ENCODE data around the gene FNBP1.

FNBP1 gene

DNA sequence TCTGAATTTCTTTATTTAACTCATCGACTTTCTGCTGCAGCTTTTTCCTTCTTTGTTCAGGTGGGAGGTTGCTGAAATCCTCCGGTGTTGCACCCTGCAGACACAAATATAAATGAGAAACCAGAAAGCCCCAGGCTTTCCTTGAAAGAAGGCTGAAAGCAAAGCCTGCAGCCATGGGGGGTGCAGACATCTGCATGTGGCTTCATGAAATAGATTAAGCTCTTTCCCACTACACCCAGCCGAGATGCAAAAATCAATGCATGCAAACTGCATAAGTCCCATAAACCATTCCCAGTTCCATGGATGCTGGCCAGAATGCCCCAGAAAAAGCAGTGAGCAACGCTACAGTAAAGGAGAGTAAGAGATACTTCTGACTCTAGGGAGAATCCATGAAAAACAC is 134.1 kb downstream of the FNBP1 start:
- no peak for TF ChIP-seq ZNF112 (tag by site-specific recombination; IDR thresholded peaks at IDR 0.05)
- TF ChIP-seq ZIC2 (tag by site-specific recombination; IDR thresholded peaks at IDR 0.05) = 0 out of 2 replicates have a peak, but pooled peaks have one; percentile 32
- no peak for TF ChIP-seq ZNF423 (tag by site-specific recombination; IDR thresholded peaks at IDR 0.05)
- TF ChIP-seq, protein P1, sequence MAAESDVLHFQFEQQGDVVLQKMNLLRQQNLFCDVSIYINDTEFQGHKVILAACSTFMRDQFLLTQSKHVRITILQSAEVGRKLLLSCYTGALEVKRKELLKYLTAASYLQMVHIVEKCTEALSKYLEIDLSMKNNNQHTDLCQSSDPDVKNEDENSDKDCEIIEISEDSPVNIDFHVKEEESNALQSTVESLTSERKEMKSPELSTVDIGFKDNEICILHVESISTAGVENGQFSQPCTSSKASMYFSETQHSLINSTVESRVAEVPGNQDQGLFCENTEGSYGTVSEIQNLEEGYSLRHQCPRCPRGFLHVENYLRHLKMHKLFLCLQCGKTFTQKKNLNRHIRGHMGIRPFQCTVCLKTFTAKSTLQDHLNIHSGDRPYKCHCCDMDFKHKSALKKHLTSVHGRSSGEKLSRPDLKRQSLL (tag by site-specific recombination; IDR thresholded peaks at IDR 0.05) = no peak
- TF ChIP-seq, protein P2, sequence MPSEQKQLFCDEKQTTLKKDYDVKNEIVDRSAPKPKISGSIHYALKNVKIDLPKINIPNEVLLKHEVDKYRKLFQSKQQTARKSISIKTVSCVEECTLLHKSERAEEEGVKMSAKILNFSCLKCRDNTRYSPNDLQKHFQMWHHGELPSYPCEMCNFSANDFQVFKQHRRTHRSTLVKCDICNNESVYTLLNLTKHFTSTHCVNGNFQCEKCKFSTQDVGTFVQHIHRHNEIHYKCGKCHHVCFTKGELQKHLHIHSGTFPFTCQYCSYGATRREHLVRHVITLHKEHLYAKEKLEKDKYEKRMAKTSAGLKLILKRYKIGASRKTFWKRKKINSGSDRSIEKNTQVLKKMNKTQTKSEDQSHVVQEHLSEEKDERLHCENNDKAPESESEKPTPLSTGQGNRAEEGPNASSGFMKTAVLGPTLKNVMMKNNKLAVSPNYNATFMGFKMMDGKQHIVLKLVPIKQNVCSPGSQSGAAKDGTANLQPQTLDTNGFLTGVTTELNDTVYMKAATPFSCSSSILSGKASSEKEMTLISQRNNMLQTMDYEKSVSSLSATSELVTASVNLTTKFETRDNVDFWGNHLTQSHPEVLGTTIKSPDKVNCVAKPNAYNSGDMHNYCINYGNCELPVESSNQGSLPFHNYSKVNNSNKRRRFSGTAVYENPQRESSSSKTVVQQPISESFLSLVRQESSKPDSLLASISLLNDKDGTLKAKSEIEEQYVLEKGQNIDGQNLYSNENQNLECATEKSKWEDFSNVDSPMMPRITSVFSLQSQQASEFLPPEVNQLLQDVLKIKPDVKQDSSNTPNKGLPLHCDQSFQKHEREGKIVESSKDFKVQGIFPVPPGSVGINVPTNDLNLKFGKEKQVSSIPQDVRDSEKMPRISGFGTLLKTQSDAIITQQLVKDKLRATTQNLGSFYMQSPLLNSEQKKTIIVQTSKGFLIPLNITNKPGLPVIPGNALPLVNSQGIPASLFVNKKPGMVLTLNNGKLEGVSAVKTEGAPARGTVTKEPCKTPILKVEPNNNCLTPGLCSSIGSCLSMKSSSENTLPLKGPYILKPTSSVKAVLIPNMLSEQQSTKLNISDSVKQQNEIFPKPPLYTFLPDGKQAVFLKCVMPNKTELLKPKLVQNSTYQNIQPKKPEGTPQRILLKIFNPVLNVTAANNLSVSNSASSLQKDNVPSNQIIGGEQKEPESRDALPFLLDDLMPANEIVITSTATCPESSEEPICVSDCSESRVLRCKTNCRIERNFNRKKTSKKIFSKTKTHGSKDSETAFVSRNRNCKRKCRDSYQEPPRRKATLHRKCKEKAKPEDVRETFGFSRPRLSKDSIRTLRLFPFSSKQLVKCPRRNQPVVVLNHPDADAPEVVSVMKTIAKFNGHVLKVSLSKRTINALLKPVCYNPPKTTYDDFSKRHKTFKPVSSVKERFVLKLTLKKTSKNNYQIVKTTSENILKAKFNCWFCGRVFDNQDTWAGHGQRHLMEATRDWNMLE (tag by site-specific recombination; conservative IDR thresholded peaks at IDR 0.05; ENCODE audit: low read depth) = no peak
- no peaks in the 10 kb centered on the region for H3K4me1 ChIP-seq (ENCODE audit: control insufficient read depth, insufficient read depth, low read length)
- H3K36me3 ChIP-seq (ENCODE audit: control insufficient read depth in 2 of 2, insufficient read depth in 1 of 2, low read length in 2 of 2) = peaks cover 3 to 24% of the 10 kb centered on the region in 2 experiments; a peak in 2 of 3 replicates
- POLR2A ChIA-PET = interaction anchor here (0.7 kb wide), 1 partner anchor 125 kb away, joined by 3 read pairs; no protein-coding TSS in a partner anchor
- H3K27ac ChIP-seq (ENCODE audit: extremely low read depth, low read depth, low read length) = no peak overlapping the region
- CTCF ChIA-PET = no interaction called here
- H3K4me3 ChIP-seq (ENCODE audit: low read depth, low read length) = no peak overlapping the region
- H3K9me3 ChIP-seq (ENCODE audit: control insufficient read depth, insufficient read depth, low read depth, low read length) = no peaks in the 10 kb centered on the region

DNA sequence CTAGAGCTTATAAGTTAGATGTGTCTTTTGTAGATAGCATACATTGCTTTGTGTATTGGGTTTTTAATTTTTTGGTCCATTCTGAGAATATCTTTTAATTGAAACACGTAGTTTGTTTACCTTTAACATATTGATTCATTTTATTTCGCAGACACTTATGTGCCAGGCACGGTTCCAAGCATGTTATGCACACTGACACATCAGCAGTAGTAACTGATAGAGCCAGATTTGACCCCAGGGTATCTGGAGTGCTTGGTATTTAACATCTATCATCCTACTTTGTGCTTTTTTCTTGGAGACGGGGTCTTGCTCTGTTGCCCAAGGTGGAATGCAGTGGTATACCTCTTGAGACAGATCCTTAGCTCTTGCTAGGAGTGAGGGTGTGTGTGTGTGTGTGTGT is 135.8 kb downstream of the FNBP1 start:
- TF ChIP-seq ZNF626 (tag by site-specific recombination; IDR thresholded peaks at IDR 0.05) (no peak), ZNF133 (tag by site-specific recombination; IDR thresholded peaks at IDR 0.05) (no peak), ZNF169 (tag by site-specific recombination; IDR thresholded peaks at IDR 0.05) (no peak), HOXA7 (CRISPR knock-in tag; IDR thresholded peaks at IDR 0.05; ENCODE audit: borderline replicate concordance) (no peak), ZNF621 (tag by site-specific recombination; IDR thresholded peaks at IDR 0.05) (no peak), ZEB2 (tag by site-specific recombination; IDR thresholded peaks at IDR 0.05) (no peak)
- TF ChIP-seq, protein P3, sequence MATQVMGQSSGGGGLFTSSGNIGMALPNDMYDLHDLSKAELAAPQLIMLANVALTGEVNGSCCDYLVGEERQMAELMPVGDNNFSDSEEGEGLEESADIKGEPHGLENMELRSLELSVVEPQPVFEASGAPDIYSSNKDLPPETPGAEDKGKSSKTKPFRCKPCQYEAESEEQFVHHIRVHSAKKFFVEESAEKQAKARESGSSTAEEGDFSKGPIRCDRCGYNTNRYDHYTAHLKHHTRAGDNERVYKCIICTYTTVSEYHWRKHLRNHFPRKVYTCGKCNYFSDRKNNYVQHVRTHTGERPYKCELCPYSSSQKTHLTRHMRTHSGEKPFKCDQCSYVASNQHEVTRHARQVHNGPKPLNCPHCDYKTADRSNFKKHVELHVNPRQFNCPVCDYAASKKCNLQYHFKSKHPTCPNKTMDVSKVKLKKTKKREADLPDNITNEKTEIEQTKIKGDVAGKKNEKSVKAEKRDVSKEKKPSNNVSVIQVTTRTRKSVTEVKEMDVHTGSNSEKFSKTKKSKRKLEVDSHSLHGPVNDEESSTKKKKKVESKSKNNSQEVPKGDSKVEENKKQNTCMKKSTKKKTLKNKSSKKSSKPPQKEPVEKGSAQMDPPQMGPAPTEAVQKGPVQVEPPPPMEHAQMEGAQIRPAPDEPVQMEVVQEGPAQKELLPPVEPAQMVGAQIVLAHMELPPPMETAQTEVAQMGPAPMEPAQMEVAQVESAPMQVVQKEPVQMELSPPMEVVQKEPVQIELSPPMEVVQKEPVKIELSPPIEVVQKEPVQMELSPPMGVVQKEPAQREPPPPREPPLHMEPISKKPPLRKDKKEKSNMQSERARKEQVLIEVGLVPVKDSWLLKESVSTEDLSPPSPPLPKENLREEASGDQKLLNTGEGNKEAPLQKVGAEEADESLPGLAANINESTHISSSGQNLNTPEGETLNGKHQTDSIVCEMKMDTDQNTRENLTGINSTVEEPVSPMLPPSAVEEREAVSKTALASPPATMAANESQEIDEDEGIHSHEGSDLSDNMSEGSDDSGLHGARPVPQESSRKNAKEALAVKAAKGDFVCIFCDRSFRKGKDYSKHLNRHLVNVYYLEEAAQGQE (tag by site-specific recombination; IDR thresholded peaks at IDR 0.05) = no peak
- TF ChIP-seq, protein P4, sequence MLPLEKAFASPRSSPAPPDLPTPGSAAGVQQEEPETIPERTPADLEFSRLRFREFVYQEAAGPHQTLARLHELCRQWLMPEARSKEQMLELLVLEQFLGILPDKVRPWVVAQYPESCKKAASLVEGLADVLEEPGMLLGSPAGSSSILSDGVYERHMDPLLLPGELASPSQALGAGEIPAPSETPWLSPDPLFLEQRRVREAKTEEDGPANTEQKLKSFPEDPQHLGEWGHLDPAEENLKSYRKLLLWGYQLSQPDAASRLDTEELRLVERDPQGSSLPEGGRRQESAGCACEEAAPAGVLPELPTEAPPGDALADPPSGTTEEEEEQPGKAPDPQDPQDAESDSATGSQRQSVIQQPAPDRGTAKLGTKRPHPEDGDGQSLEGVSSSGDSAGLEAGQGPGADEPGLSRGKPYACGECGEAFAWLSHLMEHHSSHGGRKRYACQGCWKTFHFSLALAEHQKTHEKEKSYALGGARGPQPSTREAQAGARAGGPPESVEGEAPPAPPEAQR (tag by site-specific recombination; IDR thresholded peaks at IDR 0.05) = no peak
- no peak overlapping the region for H3K27ac ChIP-seq (ENCODE audit: extremely low read depth, low read depth, low read length)
- ChIA-PET CTCF (interaction anchor here (0.7 to 1.0 kb wide), 2 partner anchors 181 to 263 kb away, joined by 4 read pairs; no protein-coding TSS in a partner anchor), POLR2A (no interaction called here)
- no peaks in the 10 kb centered on the region for H3K4me1 ChIP-seq (ENCODE audit: control insufficient read depth, insufficient read depth, low read length)
- H3K4me3 ChIP-seq (ENCODE audit: low read depth, low read length) = no peak overlapping the region
- no peaks in the 10 kb centered on the region for H3K9me3 ChIP-seq (ENCODE audit: control insufficient read depth, insufficient read depth, low read depth, low read length)
- H3K36me3 ChIP-seq (ENCODE audit: control insufficient read depth in 2 of 2, insufficient read depth in 1 of 2, low read length in 2 of 2) = peaks cover 3 to 29% of the 10 kb centered on the region in 2 experiments; a peak in 2 of 3 replicates
